Endothelial cell (in vitro differentiated cells): Measurements from ENCODE around the gene FKBP15. TPM values are rescaled to one million over a fixed set of nuclear protein-coding genes. Genes with fewer than 3 reads are reported as not detected.
"Not testable (repeated sequence)": the region's sequence is repeated elsewhere in the genome, so short reads cannot be mapped to it uniquely, and the experiment has no call there.

ENCODE experiments used
- DNase-seq: peaks from one replicate; pipeline ENCODE4 v3.0.0; 2021; ENCODE audit warnings: low spot score
- H3K27ac Mint-ChIP-seq: one replicate; pipeline ENCODE4 v1.8.0; 2021; ENCODE audit warnings: mixed read lengths, inconsistent platforms; ENCODE audit not compliant: unreplicated experiment
- H3K27me3 Mint-ChIP-seq: one replicate; pipeline ENCODE4 v1.8.0; 2021; ENCODE audit warnings: mild to moderate bottlenecking, moderate library complexity, mixed read lengths, inconsistent platforms; ENCODE audit not compliant: unreplicated experiment
- H3K36me3 Mint-ChIP-seq: one replicate; pipeline ENCODE4 v1.8.0; 2021; ENCODE audit warnings: mild to moderate bottlenecking, low read depth, mixed read lengths, inconsistent platforms; ENCODE audit not compliant: unreplicated experiment
- H3K4me1 Mint-ChIP-seq: one replicate; pipeline ENCODE4 v1.8.0; 2021; ENCODE audit warnings: mild to moderate bottlenecking, mixed read lengths, inconsistent platforms; ENCODE audit not compliant: unreplicated experiment
- H3K4me3 Mint-ChIP-seq: one replicate; pipeline ENCODE4 v1.8.0; 2021; ENCODE audit warnings: mild to moderate bottlenecking, mixed read lengths, inconsistent platforms; ENCODE audit not compliant: unreplicated experiment
- H3K9me3 Mint-ChIP-seq: one replicate; pipeline ENCODE4 v1.8.0; 2021; ENCODE audit warnings: mixed read lengths, inconsistent platforms; ENCODE audit not compliant: unreplicated experiment
- CTCF ChIP-seq: fragments of 200-600 bp; sonication (generic); IDR thresholded peaks from one replicate; pipeline ENCODE4 v1.5.0; 2021; ENCODE audit warnings: antibody characterized with exemption; ENCODE audit not compliant: unreplicated experiment
- total RNA-seq: library from RNA; stranded (reverse); fragmentation: NEBNext Ultra II Directional; extraction: Animal tissue kit (Norgen Biotek cat#: 25700); gene quantifications from one replicate; pipeline ENCODE4 v1.2.1, GENCODE V29; 2021; ENCODE audit not compliant: unreplicated experiment

The FKBP15 gene
- total RNA-seq, 1 donor from 2014 or later: 30.2 TPM

- Mint-ChIP-seq H3K27me3 (peaks cover 4% of the 10 kb centered on the region), H3K9me3 (no peaks in the 10 kb centered on the region), H3K36me3 (no peaks in the 10 kb centered on the region), H3K4me1 (peaks cover 11% of the 10 kb centered on the region), H3K27ac (no peak overlapping the region), H3K4me3 (peak overlapping the region; percentile 85)
- no peak for TF ChIP-seq CTCF
- no peak for DNase-seq
Measured at GRCh38 chr9:113151696-113152630, 69.1 kb downstream of the FKBP15 start.

GRCh38 chr9:113150670-113151611 is 70.1 kb downstream of the FKBP15 start, which contains the start of gene SLC31A2:
SLC31A2 (plus strand) TSS chr9:113151007; CDS start chr9:113151075, 68 bp downstream.
- H3K4me3 Mint-ChIP-seq: peak within 1 kb of the TSS; percentile 90
- peak; percentile 95 for DNase-seq
- H3K27ac Mint-ChIP-seq: peak within 1 kb of the TSS; percentile 48
- no peak for TF ChIP-seq CTCF
- H3K4me1 Mint-ChIP-seq: peaks cover 6% of the 10 kb centered on the region
- H3K27me3 Mint-ChIP-seq: peaks cover 4% of the 10 kb centered on the region
- H3K9me3 Mint-ChIP-seq: no peaks in the 10 kb centered on the region
- no peaks in the 10 kb centered on the region for H3K36me3 Mint-ChIP-seq

GRCh38 chr9:113149561-113149960 is 71.5 kb downstream of the FKBP15 start:
- H3K4me1 Mint-ChIP-seq, H3K27ac Mint-ChIP-seq, H3K27me3 Mint-ChIP-seq, H3K9me3 Mint-ChIP-seq, H3K36me3 Mint-ChIP-seq, DNase-seq, H3K4me3 Mint-ChIP-seq: not testable (repeated sequence)

GRCh38 chr9:113148781-113149510 is 72.1 kb downstream of the FKBP15 start:
- no peaks in the 10 kb centered on the region for H3K9me3 Mint-ChIP-seq
- H3K27ac Mint-ChIP-seq: no peak overlapping the region
- no peaks in the 10 kb centered on the region for H3K36me3 Mint-ChIP-seq
- H3K27me3 Mint-ChIP-seq: peaks cover 1% of the 10 kb centered on the region
- H3K4me3 Mint-ChIP-seq: no peak overlapping the region
- DNase-seq: no peak
- TF ChIP-seq CTCF: no peak
- H3K4me1 Mint-ChIP-seq: peaks cover 3% of the 10 kb centered on the region

- H3K4me1 Mint-ChIP-seq: peaks cover 3% of the 10 kb centered on the region
- H3K36me3 Mint-ChIP-seq: no peaks in the 10 kb centered on the region
Measured at GRCh38 chr9:113148372-113148705, 72.7 kb downstream of the FKBP15 start.

More at GRCh38 chr9:113148372-113148705, 72.7 kb downstream of the FKBP15 start:
- TF ChIP-seq CTCF: no peak
- Mint-ChIP-seq H3K9me3 (no peaks in the 10 kb centered on the region), H3K27me3 (peaks cover 1% of the 10 kb centered on the region), H3K27ac (no peak overlapping the region), H3K4me3 (no peak overlapping the region)
- no peak for DNase-seq
